Measurements from ENCODE around the gene TAF5L. TPM values are rescaled to one million over a fixed set of nuclear protein-coding genes. Genes with fewer than 3 reads are reported as not detected.

The TAF5L gene
- total and polyA plus RNA-seq, 2 experiments from 2014 or later, result 5.6 to 17.6 TPM

- TF ChIP-seq ZNF462 (CRISPR knock-in tag; IDR thresholded peaks at IDR 0.05), result no peak
- no peak for TF ChIP-seq POLR2AphosphoS5 (IDR thresholded peaks at IDR 0.05; ENCODE audit: low read depth)
- TF ChIP-seq ZNF331 (CRISPR knock-in tag; IDR thresholded peaks at IDR 0.05; ENCODE audit: low read depth), result no peak
- TF ChIP-seq CTCF (conservative IDR thresholded peaks at IDR 0.05; ENCODE audit: low read depth in 2 of 2), result no peak
- no peak for TF ChIP-seq ETS1 (IDR thresholded peaks at IDR 0.05)
- no peak for TF ChIP-seq CREB1 (CRISPR knock-in tag; IDR thresholded peaks at IDR 0.05; ENCODE audit: low read depth)
- no peak for TF ChIP-seq JUNB (IDR thresholded peaks at IDR 0.05; ENCODE audit: unreplicated experiment)
- TF ChIP-seq EZH2phosphoT487 (IDR thresholded peaks at IDR 0.05; ENCODE audit: unreplicated experiment), result no peak
These were observed 22.4 kb downstream of the TAF5L start (continued) for GRCh38 chr1:229603371-229604005.

Data from GM23338 (cell line).